ENCODE measurements around the gene PLIN1. TPM values are rescaled to one million over a fixed set of nuclear protein-coding genes. Genes with fewer than 3 reads are reported as not detected.

Gene PLIN1, protein sequence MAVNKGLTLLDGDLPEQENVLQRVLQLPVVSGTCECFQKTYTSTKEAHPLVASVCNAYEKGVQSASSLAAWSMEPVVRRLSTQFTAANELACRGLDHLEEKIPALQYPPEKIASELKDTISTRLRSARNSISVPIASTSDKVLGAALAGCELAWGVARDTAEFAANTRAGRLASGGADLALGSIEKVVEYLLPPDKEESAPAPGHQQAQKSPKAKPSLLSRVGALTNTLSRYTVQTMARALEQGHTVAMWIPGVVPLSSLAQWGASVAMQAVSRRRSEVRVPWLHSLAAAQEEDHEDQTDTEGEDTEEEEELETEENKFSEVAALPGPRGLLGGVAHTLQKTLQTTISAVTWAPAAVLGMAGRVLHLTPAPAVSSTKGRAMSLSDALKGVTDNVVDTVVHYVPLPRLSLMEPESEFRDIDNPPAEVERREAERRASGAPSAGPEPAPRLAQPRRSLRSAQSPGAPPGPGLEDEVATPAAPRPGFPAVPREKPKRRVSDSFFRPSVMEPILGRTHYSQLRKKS
- total RNA-seq (2021; ENCODE audit: unreplicated experiment) (0.32 TPM), Bru-seq, nascent RNA (percentile 21 among the genes with signal in this experiment), BruChase-seq, experiment 1, labeled RNA remaining after a 6-hour chase (percentile 37 among the genes with signal in this experiment), BruChase-seq, experiment 2, labeled RNA remaining after a 2-hour chase (percentile 32 among the genes with signal in this experiment)
- 0.11 and 0.22 TPM in 2 replicates for polyA plus RNA-seq (2012)
- long read RNA-seq = 0 reads

DNA sequence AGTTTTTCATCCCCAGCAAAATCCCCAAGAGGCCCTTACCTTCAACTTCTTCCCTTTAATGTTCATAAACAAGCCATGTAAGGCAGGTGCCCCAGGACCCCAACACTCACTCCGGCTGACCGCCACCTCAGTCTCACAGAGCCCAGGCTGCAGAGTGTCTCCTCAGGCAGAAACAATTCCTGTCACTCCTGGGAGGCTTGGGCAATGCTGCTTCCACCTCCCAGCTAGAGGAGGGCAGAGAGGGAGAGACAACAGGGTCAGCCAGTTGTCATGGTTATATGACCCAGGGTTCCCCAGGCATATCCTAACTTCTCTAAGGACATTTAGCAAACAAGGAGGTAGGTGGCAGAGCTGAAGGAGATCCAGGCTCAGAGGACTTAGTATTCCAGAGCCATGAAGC lies at the start of gene PLIN1:
Gene PLIN1, minus strand, starts transcription at position 156 of the 400 bp plus-strand sequence. CDS start 1,878 bp downstream, outside the sequence.
- TF ChIP-seq, protein P1, sequence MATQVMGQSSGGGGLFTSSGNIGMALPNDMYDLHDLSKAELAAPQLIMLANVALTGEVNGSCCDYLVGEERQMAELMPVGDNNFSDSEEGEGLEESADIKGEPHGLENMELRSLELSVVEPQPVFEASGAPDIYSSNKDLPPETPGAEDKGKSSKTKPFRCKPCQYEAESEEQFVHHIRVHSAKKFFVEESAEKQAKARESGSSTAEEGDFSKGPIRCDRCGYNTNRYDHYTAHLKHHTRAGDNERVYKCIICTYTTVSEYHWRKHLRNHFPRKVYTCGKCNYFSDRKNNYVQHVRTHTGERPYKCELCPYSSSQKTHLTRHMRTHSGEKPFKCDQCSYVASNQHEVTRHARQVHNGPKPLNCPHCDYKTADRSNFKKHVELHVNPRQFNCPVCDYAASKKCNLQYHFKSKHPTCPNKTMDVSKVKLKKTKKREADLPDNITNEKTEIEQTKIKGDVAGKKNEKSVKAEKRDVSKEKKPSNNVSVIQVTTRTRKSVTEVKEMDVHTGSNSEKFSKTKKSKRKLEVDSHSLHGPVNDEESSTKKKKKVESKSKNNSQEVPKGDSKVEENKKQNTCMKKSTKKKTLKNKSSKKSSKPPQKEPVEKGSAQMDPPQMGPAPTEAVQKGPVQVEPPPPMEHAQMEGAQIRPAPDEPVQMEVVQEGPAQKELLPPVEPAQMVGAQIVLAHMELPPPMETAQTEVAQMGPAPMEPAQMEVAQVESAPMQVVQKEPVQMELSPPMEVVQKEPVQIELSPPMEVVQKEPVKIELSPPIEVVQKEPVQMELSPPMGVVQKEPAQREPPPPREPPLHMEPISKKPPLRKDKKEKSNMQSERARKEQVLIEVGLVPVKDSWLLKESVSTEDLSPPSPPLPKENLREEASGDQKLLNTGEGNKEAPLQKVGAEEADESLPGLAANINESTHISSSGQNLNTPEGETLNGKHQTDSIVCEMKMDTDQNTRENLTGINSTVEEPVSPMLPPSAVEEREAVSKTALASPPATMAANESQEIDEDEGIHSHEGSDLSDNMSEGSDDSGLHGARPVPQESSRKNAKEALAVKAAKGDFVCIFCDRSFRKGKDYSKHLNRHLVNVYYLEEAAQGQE (IDR thresholded peaks at IDR 0.05; ENCODE audit: low read depth) = no peak
- H3K27ac ChIP-seq (ENCODE audit: low read depth, low read length) = no peak within 1 kb of the TSS
- no peak within 1 kb of the TSS for H3K4me3 ChIP-seq (replicated peaks in 1 of 2; ENCODE audit: low read depth in 1 of 2, low read length in 2 of 2)
- H3K9ac ChIP-seq (ENCODE audit: low read length) = no peak within 1 kb of the TSS
- H3K4me1 ChIP-seq (ENCODE audit: control insufficient read depth in 1 of 2, insufficient read depth in 2 of 2, low read length in 2 of 2) = no peaks in the 10 kb centered on the region
- ChIA-PET CTCF (no interaction called here), POLR2A (no interaction called here), RAD21 (ENCODE audit: low non-redundant PET in 1 of 2, low total read pairs in 2 of 2, uncharacterized antibody in 2 of 2, unreplicated experiment in 2 of 2) (no interaction called here)
- ATAC-seq = no peak
- BruUV-seq (replicated peaks) = no TSS peak
- H3K9me2 ChIP-seq (ENCODE audit: insufficient read depth) = no peaks in the 10 kb centered on the region
- intact Hi-C loops (cut with micrococcal nuclease) = no loop called here
- no peaks in the 10 kb centered on the region for H3K9me3 ChIP-seq (ENCODE audit: control insufficient read depth in 1 of 2, insufficient read depth in 1 of 2, low read depth in 1 of 2, low read length in 2 of 2)
- no peak within 1 kb of the TSS for H2AFZ ChIP-seq (ENCODE audit: low read depth, low read length, poor library complexity, severe bottlenecking)
- no peaks in the 10 kb centered on the region for H3K27me3 ChIP-seq (ENCODE audit: insufficient read depth, low read length)
- no peaks in the 10 kb centered on the region for H3K79me2 ChIP-seq (ENCODE audit: insufficient read depth, low read length)
- DNase-seq (ENCODE audit: low read depth, low spot score) = no peak
- H4K20me1 ChIP-seq (ENCODE audit: insufficient read depth) = no peaks in the 10 kb centered on the region
- no peak within 1 kb of the TSS for H3K4me2 ChIP-seq (ENCODE audit: low read length)
- H3K36me3 ChIP-seq (ENCODE audit: control insufficient read depth in 1 of 2, insufficient read depth in 2 of 2, low read length in 2 of 2) = no peaks in the 10 kb centered on the region

DNA sequence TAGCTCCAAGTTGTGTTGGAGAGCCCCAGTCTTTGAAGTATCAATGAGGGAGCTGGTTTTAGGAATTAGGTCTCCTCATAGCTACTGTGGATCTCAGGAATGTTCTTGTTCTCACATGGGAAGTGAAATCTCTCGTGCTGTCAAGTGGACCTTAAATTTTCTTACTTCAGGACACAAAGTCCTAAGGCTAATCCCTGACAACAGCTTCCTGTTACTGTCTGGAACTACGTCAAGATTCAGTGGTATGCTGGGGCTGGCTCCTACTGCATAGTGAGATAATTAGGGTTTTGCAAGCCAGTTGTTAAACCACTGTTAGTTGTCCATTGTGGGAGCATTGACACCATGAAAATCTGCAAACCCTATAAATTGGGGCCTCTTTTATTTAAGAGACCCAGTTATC lies 49.1 kb upstream of the PLIN1 start:
- no TSS peak for BruUV-seq (replicated peaks)
- H3K9me3 ChIP-seq (ENCODE audit: control insufficient read depth in 1 of 2, insufficient read depth in 1 of 2, low read depth in 1 of 2, low read length in 2 of 2) = peaks cover 0 to 4% of the 10 kb centered on the region in 2 experiments; a peak in 1 of 4 replicates
- no peaks in the 10 kb centered on the region for H3K9me2 ChIP-seq (ENCODE audit: insufficient read depth)
- intact Hi-C loops (cut with micrococcal nuclease) = no loop called here
- POLR2A ChIA-PET = no interaction called here
- no peaks in the 10 kb centered on the region for H3K27me3 ChIP-seq (ENCODE audit: insufficient read depth, low read length)
- H3K4me2 ChIP-seq (ENCODE audit: low read length) = no peak overlapping the region
- no peak overlapping the region for H2AFZ ChIP-seq (ENCODE audit: low read depth, low read length, poor library complexity, severe bottlenecking)
- H3K4me1 ChIP-seq (ENCODE audit: control insufficient read depth in 1 of 2, insufficient read depth in 2 of 2, low read length in 2 of 2) = no peaks in the 10 kb centered on the region
- no peaks in the 10 kb centered on the region for H4K20me1 ChIP-seq (ENCODE audit: insufficient read depth)
- ATAC-seq (no peak), DNase-seq (ENCODE audit: low read depth, low spot score) (no peak)
- H3K79me2 ChIP-seq (ENCODE audit: insufficient read depth, low read length) = no peaks in the 10 kb centered on the region
- H3K36me3 ChIP-seq (ENCODE audit: control insufficient read depth in 1 of 2, insufficient read depth in 2 of 2, low read length in 2 of 2) = no peaks in the 10 kb centered on the region
- no peak overlapping the region for H3K27ac ChIP-seq (ENCODE audit: low read depth, low read length)
- no peak overlapping the region for H3K9ac ChIP-seq (ENCODE audit: low read length)
- H3K4me3 ChIP-seq (replicated peaks in 1 of 2; ENCODE audit: low read depth in 1 of 2, low read length in 2 of 2) = no peak overlapping the region
- RAD21 ChIA-PET (ENCODE audit: low non-redundant PET in 1 of 2, low total read pairs in 2 of 2, uncharacterized antibody in 2 of 2, unreplicated experiment in 2 of 2) = no interaction called here
- CTCF ChIA-PET = interaction anchor here (0.9 kb wide), 1 partner anchor 12 kb away, joined by 7 read pairs; no protein-coding TSS in a partner anchor
- TF ChIP-seq ZNF274 (IDR thresholded peaks at IDR 0.05; ENCODE audit: low read depth, low read length) (no peak), EZH2 (IDR thresholded peaks at IDR 0.05) (no peak), FOSL1 (IDR thresholded peaks at IDR 0.05; ENCODE audit: low read depth) (no peak), CBX3 (IDR thresholded peaks at IDR 0.05; ENCODE audit: low read depth) (no peak), POLR2AphosphoS5 (IDR thresholded peaks at IDR 0.05; ENCODE audit: low read depth, low read length) (no peak), ZFX (IDR thresholded peaks at IDR 0.05) (no peak)
- TF ChIP-seq, protein P1 (IDR thresholded peaks at IDR 0.05; ENCODE audit: low read depth) = no peak
